HG03558 (cell line): Measurements from ENCODE around the gene FURIN.

Experiments used
- ATAC-seq: cut with Tn5 transposase; IDR thresholded peaks from one replicate; pipeline ENCODE4 v1.9.1; 2021; ENCODE audit warnings: moderate number of reproducible peaks; ENCODE audit not compliant: unreplicated experiment; ENCODE audit errors: extremely low read depth

The FURIN gene

DNA sequence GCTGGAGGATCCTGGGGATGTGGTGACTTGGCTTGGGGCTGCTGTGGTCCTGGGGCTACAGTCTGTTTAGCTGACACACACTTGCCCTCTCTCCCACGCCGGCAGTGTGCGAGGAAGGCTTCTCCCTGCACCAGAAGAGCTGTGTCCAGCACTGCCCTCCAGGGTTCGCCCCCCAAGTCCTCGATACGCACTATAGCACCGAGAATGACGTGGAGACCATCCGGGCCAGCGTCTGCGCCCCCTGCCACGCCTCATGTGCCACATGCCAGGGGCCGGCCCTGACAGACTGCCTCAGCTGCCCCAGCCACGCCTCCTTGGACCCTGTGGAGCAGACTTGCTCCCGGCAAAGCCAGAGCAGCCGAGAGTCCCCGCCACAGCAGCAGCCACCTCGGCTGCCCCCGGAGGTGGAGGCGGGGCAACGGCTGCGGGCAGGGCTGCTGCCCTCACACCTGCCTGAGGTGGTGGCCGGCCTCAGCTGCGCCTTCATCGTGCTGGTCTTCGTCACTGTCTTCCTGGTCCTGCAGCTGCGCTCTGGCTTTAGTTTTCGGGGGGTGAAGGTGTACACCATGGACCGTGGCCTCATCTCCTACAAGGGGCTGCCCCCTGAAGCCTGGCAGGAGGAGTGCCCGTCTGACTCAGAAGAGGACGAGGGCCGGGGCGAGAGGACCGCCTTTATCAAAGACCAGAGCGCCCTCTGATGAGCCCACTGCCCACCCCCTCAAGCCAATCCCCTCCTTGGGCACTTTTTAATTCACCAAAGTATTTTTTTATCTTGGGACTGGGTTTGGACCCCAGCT, 13.0 kb downstream of the FURIN start:
- no peak for ATAC-seq

DNA sequence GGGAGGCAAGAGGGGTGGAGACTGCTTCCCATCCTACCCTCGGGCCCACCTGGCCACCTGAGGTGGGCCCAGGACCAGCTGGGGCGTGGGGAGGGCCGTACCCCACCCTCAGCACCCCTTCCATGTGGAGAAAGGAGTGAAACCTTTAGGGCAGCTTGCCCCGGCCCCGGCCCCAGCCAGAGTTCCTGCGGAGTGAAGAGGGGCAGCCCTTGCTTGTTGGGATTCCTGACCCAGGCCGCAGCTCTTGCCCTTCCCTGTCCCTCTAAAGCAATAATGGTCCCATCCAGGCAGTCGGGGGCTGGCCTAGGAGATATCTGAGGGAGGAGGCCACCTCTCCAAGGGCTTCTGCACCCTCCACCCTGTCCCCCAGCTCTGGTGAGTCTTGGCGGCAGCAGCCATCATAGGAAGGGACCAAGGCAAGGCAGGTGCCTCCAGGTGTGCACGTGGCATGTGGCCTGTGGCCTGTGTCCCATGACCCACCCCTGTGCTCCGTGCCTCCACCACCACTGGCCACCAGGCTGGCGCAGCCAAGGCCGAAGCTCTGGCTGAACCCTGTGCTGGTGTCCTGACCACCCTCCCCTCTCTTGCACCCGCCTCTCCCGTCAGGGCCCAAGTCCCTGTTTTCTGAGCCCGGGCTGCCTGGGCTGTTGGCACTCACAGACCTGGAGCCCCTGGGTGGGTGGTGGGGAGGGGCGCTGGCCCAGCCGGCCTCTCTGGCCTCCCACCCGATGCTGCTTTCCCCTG, 13.8 kb downstream of the FURIN start:
- ATAC-seq, result no peak

DNA sequence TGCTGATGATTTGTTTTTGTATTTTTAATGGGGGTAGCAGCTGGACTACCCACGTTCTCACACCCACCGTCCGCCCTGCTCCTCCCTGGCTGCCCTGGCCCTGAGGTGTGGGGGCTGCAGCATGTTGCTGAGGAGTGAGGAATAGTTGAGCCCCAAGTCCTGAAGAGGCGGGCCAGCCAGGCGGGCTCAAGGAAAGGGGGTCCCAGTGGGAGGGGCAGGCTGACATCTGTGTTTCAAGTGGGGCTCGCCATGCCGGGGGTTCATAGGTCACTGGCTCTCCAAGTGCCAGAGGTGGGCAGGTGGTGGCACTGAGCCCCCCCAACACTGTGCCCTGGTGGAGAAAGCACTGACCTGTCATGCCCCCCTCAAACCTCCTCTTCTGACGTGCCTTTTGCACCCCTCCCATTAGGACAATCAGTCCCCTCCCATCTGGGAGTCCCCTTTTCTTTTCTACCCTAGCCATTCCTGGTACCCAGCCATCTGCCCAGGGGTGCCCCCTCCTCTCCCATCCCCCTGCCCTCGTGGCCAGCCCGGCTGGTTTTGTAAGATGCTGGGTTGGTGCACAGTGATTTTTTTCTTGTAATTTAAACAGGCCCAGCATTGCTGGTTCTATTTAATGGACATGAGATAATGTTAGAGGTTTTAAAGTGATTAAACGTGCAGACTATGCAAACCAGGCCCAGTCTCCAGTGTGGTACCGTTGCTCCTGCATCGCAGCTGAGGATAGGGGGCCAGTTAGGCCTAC, 14.6 kb downstream of the FURIN start:
- ATAC-seq, result no peak

DNA sequence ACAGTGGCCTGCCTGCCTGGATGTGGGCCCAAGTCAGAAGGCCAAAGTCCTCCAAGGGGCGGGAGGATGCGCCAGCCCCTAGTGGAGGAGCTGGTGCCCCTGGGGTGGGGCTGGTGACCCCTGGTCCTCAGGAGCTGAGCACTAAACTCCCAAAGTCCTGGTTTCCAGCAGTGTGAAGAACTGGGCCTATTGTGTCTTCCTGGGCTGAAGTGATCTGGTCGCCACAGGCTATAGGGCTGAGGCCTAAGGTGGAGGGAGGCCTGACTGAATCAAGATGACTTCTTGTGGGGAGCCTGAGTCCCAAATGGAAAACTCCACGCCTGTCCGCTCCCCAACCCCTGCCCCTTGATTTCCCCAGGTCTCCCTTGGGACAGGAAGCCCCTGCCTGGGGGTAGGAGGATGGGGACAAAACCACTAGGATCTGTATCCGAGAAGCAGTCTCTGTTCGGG, 15.2 kb downstream of the FURIN start:
- no peak for ATAC-seq

DNA sequence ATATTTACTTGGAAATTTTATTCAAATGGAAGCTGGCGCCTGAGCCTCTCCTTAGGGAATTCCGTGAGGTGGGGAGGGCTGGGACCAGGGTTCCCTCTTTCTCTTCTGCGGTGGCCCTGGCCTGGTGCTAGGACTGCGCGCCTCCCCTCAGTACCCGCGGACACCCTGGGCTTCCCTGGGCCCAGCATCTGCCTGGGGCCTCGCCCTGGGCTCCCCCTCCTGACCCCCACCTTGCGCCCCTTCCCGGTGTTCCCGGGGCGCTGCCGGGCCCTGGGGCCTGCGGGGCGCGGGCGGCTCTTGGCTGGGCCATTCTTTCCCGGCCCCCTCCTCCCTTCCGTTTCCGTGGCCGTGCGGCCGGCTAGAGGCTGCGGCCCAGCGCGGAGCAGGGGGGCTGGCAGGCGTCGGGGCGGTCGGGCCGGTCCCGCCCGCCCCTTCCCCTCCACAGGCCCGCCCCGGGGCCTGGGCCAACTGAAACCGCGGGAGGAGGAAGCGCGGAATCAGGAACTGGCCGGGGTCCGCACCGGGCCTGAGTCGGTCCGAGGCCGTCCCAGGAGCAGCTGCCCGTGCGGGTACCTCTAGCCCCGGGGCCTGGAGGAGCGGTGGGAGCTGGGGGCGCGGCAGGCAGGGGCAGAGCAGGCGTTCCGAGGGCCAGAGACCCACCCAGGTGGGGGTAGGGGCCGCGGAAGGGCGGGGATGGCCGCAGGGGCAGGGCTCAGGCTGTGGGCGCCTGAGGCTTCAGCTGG, 15.8 kb downstream of the FURIN start, which contains the start of gene FES:
TSS of gene FES (plus strand) at position 529 of the 743 bp plus-strand sequence. CDS start 542 bp downstream, outside the sequence.
- no peak for ATAC-seq

DNA sequence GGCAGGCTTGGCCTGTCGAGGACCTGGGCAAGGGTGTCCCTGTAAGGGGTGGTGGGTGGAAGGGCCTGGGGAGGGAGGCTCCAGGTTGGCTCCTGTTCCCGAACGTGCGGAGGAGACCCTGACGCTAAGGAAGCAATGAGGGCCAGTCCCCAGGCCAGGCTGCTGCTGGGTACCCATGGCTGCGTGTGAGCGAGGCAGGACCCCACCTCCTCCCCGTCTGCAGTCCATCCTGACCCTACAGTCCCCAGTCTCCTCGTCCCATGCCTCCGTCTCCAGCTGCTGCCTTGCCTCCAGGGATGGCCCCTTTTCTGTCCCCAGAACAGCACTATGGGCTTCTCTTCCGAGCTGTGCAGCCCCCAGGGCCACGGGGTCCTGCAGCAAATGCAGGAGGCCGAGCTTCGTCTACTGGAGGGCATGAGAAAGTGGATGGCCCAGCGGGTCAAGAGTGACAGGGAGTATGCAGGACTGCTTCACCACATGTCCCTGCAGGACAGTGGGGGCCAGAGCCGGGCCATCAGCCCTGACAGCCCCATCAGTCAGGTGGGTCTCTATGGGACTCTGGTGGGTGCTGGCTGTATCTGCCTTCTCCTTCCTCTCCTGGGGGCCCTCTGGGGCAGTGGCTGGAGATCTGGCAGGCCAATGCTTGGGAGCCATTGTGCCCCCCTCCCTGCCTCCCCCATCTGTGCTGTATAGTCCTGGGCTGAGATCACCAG, 16.5 kb downstream of the FURIN start:
- no peak for ATAC-seq

DNA sequence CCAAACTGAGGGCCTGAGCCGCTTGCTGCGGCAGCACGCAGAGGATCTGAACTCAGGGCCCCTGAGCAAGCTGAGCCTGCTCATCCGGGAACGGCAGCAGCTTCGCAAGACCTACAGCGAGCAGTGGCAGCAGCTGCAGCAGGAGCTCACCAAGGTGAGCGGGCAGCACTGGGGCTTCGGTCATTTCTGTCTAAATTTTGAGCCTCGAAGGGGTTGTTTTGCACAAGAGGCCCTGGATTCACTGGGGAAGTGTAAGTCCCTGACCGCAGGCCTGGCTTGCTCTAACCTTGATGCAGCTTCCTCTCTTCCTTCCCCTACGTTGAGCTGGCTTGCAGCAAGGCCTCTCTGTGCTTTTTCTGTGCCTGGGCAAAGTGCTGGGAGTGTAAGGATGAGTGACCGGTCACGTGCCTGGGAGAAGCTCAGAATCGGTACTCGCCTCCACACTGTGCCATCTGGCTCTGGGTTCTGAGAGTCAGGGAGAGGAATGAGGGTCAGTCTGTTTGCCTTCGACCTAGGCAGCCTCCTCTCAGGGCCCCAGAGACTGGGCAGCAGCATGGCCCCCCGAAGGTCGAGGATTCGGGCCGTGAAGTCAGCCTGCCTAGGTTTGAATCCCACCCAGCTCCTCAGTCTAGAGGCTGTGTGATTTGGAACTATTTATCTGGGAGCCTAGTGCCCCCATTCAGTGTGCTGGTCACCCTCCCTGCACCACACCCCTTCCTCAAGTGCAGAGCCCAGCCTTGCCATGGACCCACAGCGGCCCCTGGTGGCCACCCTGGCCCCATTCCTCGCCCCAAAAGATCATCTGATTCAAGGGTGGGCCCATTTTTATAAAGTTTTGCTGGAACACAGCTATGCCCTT, 17.3 kb downstream of the FURIN start:
- no peak for ATAC-seq

DNA sequence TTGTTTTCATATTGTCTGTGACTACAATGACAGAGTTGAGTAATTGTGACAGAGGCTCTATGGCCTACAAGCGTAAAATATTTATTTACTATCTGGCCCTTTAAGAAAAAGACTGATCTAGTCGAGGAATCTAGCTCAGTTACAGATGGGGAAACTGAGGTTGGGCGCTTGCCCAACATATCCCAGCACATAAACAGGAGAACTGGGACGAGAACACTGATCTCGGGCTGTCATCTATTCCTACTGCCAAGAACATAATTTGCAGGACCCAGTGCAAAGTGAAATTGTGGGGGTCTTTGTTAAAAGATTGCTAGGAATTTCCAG, 17.9 kb downstream of the FURIN start:
- no peak for ATAC-seq

DNA sequence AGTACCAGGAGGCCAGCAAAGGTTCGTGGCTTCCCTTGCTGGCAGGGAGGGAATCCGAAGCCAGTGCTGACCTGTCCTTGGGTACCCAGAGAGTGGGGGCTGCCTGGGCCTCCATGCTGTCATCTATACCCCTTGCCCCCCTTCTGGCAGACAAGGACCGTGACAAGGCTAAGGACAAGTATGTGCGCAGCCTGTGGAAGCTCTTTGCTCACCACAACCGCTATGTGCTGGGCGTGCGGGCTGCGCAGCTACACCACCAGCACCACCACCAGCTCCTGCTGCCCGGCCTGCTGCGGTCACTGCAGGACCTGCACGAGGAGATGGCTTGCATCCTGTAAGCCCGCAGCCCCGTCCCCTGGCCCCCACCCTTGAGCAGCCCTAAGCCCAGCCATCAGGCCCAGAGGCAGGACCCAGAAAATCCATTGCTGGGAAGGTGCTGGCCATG, 18.7 kb downstream of the FURIN start:
- no peak for ATAC-seq

DNA sequence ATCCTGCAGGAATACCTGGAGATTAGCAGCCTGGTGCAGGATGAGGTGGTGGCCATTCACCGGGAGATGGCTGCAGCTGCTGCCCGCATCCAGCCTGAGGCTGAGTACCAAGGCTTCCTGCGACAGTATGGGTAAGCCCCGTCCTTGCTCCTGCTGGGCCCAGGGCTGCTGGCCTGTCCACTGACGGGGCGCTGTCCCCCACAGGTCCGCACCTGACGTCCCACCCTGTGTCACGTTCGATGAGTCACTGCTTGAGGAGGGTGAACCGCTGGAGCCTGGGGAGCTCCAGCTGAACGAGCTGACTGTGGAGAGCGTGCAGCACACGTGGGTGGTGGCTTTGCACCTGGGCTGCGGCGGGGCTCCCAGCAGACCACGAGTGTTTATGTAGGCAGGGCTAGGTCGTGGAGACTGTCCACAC, 20.9 kb downstream of the FURIN start:
- ATAC-seq, result no peak

DNA sequence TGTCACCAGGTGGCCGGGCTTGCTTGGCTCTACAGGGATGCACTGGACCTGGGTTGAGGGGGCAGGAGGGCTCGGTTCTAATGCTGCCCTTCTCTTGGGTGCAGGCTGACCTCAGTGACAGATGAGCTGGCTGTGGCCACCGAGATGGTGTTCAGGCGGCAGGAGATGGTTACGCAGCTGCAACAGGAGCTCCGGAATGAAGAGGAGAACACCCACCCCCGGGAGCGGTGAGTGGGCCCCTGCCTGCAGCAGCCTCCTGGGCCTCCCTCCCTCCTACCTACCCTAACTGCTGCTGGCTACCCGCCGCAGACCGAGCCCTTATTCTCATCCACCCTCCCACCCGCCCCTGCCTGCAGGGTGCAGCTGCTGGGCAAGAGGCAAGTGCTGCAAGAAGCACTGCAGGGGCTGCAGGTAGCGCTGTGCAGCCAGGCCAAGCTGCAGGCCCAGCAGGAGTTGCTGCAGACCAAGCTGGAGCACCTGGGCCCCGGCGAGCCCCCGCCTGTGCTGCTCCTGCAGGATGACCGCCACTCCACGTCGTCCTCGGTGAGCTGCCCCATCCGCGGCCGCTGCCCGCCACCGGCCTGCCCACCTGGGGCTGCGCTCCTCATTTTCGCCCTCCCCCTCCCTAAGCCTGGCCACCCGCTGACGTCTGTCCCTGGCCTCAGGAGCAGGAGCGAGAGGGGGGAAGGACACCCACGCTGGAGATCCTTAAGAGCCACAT, 21.5 kb downstream of the FURIN start:
- ATAC-seq, result no peak

DNA sequence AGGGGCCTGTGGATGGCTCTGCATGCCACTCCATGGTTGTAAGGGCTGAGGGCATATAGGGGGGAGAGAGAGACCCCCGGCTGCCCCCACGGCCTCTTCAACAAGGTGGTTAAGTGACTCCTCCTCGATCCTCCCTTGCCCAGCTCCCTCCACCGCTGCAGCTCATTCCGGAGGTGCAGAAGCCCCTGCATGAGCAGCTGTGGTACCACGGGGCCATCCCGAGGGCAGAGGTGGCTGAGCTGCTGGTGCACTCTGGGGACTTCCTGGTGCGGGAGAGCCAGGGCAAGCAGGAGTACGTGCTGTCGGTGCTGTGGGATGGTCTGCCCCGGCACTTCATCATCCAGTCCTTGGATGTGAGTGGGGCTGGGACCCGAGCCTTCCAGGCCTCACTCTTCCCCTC, 22.5 kb downstream of the FURIN start:
- ATAC-seq, result no peak

DNA sequence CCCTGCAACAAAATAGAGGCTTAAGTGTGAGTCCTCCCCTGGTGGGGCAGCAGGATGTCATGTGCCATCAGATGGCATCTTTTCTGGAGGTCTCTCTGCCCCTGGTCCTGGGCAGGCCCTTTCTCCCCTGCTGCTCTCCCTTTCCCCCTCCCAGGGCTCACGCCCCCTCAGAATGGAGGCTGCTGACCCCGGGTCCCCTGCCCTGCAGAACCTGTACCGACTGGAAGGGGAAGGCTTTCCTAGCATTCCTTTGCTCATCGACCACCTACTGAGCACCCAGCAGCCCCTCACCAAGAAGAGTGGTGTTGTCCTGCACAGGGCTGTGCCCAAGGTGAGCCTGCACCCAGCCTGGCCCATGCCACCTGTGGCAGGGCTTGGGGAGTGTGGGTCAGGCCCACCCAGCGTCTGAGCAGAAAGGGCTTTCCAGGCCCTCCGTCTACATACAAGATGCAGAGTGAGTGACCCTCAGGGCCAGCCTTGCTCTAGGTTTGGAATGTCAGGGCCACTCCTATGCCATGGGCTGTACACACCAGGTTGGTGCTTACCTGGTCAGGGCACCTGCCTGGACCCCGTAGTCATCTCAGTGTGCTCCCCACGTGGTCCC, 23.1 kb downstream of the FURIN start:
- no peak for ATAC-seq

DNA sequence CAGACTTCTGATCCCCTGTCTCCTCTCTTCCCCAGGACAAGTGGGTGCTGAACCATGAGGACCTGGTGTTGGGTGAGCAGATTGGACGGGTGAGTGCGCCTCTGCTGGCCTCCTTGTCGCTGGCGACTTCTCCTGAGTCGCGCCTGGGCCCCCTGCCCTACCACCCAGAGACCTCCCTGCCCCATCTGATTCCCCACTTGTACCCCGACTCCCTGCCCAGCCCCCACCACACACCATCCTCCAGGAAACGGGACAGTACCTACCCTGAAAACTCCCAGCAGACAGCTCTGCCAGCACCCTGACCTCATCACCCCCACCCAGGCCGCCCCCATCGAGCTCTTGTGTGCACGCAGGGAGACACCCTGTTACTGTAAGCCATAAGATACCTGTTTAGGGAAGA, 23.6 kb downstream of the FURIN start:
- no peak for ATAC-seq

DNA sequence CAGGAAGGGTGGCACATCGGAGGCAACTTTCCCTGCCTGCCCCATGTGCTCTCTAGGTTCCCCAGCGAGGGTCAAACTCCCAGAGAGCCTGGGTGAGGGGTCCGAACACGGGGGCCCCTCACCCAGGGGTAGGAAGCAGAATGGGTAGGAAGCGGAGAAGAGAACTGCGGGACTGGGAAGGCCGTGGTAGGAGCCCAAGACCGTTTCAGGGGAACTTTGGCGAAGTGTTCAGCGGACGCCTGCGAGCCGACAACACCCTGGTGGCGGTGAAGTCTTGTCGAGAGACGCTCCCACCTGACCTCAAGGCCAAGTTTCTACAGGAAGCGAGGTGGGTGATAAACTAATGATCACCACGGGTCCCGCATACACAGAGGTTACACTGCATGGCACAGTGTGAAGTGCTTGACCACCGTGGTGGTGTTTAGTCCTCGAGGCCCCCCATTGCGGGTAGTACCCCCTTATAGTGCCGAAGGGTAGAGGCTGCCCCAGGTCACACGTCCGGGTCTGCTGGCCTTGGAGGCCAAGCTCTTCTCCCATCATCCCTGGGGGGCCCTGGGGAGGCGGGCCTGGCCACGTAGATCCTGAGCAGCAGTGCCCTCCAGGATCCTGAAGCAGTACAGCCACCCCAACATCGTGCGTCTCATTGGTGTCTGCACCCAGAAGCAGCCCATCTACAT, 24.2 kb downstream of the FURIN start:
- no peak for ATAC-seq

DNA sequence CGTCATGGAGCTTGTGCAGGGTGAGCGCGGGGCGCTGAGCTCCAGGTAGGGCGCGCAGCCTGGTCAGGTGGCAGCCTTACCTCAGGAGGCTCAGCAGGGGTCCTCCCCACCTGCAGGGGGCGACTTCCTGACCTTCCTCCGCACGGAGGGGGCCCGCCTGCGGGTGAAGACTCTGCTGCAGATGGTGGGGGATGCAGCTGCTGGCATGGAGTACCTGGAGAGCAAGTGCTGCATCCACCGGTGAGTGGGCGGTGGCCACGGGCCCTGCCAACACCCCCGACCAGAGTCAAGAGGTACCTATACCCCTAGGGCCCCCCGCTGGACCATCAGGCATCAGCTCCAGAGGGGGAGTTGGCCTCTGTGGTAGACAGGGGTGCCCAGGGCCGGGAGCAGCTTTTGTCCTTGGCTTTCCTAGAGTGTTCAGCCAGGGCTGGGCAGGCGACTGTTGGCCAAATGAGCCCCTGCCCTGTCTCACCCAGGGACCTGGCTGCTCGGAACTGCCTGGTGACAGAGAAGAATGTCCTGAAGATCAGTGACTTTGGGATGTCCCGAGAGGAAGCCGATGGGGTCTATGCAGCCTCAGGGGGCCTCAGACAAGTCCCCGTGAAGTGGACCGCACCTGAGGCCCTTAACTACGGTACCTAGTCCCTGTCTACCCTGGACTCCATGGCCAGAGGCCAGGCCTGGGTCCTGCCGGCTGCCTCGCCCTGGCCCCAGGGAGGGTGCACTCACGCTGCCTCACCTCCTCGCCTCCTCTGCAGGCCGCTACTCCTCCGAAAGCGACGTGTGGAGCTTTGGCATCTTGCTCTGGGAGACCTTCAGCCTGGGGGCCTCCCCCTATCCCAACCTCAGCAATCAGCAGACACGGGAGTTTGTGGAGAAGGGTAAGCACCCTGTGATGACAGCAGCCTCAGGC, 25.0 kb downstream of the FURIN start:
- ATAC-seq, result no peak
